AG20443 (cell line): ENCODE measurements around the gene DNAJC9.
A peak's percentile ranks its signal among the peaks of the same experiment; 100 is the strongest.

ENCODE experiments used
- DNase-seq: peaks from one replicate; pipeline ENCODE4 v3.0.0; 2012; ENCODE audit warnings: low spot score, mixed read lengths

The DNAJC9 gene

GRCh38 chr10:73238990-73239566 lies 8.0 kb downstream of the DNAJC9 start:
- DNase-seq = no peak

GRCh38 chr10:73234695-73235094 lies 12.4 kb downstream of the DNAJC9 start:
- no peak for DNase-seq

DNA sequence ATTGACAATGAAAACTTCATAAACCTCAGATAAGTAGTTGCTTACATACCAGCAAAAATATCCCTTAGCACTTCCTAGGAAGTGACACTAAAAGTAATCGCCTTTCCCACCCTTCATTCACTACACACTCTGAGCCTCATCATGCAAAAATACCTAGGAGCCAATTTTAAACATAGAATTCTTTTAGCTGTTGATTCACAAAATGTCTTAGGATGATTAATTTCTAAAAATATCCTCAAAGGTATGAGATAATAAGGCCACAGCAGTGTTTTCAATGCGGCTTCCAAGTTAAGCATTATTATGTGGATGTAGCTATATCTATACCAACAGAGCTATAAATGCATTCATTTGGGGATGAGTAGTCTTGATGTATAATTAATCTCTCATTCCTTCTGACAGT lies 13.2 kb downstream of the DNAJC9 start:
- DNase-seq = no peak

GRCh38 chr10:73232887-73233286 lies 14.2 kb downstream of the DNAJC9 start:
- no peak for DNase-seq

DNA sequence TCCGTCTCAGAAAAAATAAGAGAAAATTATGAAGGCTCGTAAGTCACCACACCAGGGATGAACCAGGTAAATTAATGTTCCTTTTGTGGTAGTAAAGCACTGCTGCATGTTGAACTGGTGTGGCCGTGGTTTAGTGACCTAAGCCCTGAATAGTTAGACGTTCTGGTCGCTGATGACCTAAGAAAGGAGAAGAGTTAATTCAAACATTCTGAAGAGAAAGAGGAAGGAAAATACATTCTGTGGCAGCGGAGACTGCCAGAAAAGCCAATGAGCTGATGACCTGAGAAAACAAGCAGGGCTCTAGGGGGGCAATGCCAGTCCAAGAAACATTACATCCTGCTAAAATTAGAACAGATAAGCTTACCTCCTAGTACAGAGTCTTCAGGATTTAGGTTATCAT lies 17.5 kb downstream of the DNAJC9 start:
- no peak for DNase-seq

DNA sequence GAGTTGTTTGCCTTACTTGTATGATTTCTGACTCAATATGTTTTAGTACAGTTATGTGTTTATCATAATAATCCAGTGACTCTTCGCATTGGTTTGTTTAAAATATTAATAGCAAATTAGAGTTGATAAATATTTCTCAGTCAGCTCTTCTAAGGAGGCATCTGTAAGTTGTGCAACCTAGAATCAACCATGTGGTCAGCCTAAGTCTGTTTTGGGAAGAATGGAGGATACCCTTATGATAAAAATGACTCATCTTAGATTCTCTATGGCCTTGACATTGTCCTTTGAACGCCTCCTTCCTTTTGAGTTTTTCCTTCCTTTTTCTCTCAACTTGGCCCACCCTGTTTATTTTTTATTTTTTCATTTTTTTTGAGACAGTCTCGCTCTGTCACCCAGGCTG lies 18.8 kb downstream of the DNAJC9 start:
- no peak for DNase-seq

GRCh38 chr10:73226663-73227062 lies 20.4 kb downstream of the DNAJC9 start:
- DNase-seq = no peak

DNA sequence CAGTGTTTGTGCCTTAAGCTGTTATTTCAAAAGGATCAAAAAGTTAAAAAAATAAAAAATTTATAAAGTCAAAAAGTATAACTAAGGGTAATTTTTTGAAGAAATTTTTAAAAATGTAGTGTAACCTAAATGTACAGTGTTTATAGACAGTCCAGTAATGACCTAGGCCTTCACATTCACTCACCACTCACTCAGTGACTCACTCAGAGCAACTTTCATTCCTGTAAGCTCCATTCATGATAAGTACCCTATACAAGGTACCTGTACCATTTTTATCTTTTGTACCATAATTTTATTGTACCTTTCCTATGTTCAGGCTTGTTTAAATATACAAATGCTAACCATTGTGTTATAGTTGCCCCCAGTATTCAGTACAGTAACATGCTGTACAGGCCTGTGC lies 21.5 kb downstream of the DNAJC9 start:
- no peak for DNase-seq

GRCh38 chr10:73220989-73221388 lies 26.1 kb downstream of the DNAJC9 start:
- no peak for DNase-seq

- no peak for DNase-seq
Observed at GRCh38 chr10:73219384-73219783, 27.7 kb downstream of the DNAJC9 start.

GRCh38 chr10:73218431-73219191 lies 28.4 kb downstream of the DNAJC9 start:
- DNase-seq = peak; percentile 14

- no peak for DNase-seq
Observed at GRCh38 chr10:73217628-73218027, 29.4 kb downstream of the DNAJC9 start.

- DNase-seq = no peak
Observed at GRCh38 chr10:73215749-73216148, 31.3 kb downstream of the DNAJC9 start.

DNA sequence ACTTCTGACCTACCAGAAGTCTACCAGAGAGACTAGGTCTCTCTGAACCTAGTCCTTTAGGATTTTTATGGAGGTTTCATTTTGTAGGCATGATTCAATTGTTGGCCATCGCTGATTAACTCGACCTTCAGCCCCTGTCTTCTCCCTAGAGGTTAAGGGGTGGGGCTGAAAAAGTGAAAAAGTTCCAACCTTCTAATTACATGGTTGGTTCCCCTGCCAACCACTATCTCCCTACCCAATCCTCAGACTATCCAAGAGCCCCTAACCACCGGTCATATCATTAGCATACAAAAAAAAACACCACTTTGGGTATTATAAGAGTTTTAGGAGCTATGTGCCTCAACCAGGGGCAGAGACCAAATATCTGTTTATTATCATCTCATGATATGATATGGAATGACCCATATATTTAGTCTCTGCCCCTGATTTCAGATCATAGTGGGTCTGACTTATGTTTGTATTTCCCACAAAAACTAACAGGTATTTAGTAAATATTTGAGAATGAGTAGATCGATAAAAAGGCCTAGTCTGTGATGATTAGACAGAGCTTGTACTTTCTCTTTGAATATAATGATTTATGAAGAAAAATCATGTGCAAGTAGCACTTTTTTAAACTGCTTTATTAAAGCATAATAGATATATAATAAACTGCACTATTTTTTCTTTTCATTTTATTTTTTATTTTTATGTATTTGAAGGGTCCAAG lies 35.8 kb downstream of the DNAJC9 start:
- no peak for DNase-seq

- DNase-seq = no peak
Observed at GRCh38 chr10:73210395-73211105, 36.5 kb downstream of the DNAJC9 start.

GRCh38 chr10:73209705-73210104 lies 37.4 kb downstream of the DNAJC9 start:
- peak; percentile 54 for DNase-seq

- DNase-seq = no peak
Observed at GRCh38 chr10:73207883-73208282, 39.2 kb downstream of the DNAJC9 start.

DNA sequence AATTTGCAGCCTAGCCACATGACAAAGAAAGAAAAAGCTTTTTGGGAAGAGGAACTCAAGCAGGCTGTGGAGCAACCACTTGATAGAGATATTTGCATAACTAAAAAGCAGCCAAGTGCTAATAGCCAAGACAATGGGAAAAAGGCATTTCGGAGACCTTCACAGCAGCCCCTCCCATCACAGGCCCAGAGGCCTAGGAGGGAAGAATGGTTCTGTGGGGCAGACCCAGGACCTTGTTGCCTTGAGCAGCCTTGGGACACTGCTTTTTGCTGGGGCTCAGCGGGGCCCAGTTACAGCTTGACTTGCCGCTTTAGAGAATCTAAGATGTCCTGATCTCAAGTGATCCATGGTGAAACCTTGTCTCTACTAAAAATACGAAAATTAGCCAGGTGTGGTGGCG lies 40.7 kb downstream of the DNAJC9 start:
- no peak for DNase-seq

GRCh38 chr10:73205890-73206289 lies 41.2 kb downstream of the DNAJC9 start:
- DNase-seq = no peak

- DNase-seq = no peak
Observed at GRCh38 chr10:73205081-73205480, 42.0 kb downstream of the DNAJC9 start.
